Measurements from ENCODE around the gene FAM81B. TPM values are rescaled to one million over a fixed set of nuclear protein-coding genes. Genes with fewer than 3 reads are reported as not detected.

The FAM81B gene
- total and polyA plus RNA-seq, 4 donors: 2.4 to 26.9 (median 9.7) TPM

DNA sequence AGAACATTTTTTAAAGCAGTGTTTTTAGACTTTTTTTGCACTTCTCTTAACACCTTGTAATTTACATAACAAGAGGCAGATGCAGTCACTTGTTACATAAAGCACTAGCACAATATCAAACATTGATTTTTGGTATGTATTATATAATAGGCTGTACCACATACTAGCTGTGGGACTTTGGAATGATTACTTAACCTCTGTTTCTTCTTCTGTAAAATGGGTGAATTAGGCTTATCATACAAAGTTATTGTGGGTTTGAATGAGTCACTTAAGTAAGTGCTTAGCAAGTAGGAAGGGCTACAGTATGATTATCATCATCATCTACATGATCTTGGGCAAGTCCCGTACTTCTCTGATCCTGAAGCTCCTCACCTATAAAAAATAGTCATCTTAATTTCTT, 2.1 kb downstream of the FAM81B start:
- DNase-seq (ENCODE audit: low read depth in 4 of 6, low spot score in 6 of 6): no peak
- WGBS (ENCODE audit: insufficient coverage): no CpG with 5 or more reads among the region's 1 CpG
- H3K4me3 ChIP-seq (ENCODE audit: low read depth, low read length): no peak overlapping the region
- no peaks in the 10 kb centered on the region for H3K36me3 ChIP-seq (ENCODE audit: control insufficient read depth, insufficient read depth, low read length)
- no peaks in the 10 kb centered on the region for H3K4me1 ChIP-seq (ENCODE audit: control insufficient read depth, insufficient read depth, low read length)
- H3K27me3 ChIP-seq (ENCODE audit: control insufficient read depth, insufficient read depth, low read length): peaks cover 3% of the 10 kb centered on the region
- no peaks in the 10 kb centered on the region for H3K9me3 ChIP-seq (ENCODE audit: control insufficient read depth, insufficient read depth, low read length)
- no peak overlapping the region for H3K27ac ChIP-seq (ENCODE audit: low read depth, low read length)

GRCh38 chr5:95398989-95399388, 7.8 kb downstream of the FAM81B start:
- Histone ChIP-seq H3K27me3 (ENCODE audit: control insufficient read depth, insufficient read depth, low read length) (peaks cover 10% of the 10 kb centered on the region), H3K27ac (ENCODE audit: low read depth, low read length) (no peak overlapping the region), H3K9me3 (ENCODE audit: control insufficient read depth, insufficient read depth, low read length) (no peaks in the 10 kb centered on the region), H3K36me3 (ENCODE audit: control insufficient read depth, insufficient read depth, low read length) (no peaks in the 10 kb centered on the region), H3K4me1 (ENCODE audit: control insufficient read depth, insufficient read depth, low read length) (no peaks in the 10 kb centered on the region), H3K4me3 (ENCODE audit: low read depth, low read length) (no peak overlapping the region)
- DNase-seq (ENCODE audit: low read depth in 4 of 6, low spot score in 6 of 6): no peak
- 80% methylated on average over 1 of the region's 1 CpG for WGBS (ENCODE audit: insufficient coverage)

DNA sequence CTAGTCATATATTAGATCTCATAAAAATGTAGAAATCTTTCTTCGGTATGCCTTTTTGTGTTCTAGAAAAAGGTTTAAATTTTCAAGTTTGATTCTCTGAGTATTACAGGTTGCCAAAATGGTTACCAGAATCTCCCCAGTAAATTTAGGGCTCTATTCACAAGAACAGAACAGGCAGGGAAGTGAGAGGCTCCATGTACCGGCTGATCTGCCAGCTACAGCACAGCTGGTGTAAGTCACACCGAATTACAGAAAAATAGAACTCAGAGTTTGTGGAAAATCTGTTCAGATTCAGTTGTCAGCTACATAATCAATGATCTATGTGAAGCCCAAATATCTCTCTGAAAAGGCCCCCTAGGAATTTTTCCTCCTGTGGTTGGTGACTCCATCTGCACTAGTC, 10.5 kb downstream of the FAM81B start:
- 14% methylated on average over 1 of the region's 3 CpGs for WGBS (ENCODE audit: insufficient coverage)
- Histone ChIP-seq H3K4me3 (ENCODE audit: low read depth, low read length) (no peak overlapping the region), H3K36me3 (ENCODE audit: control insufficient read depth, insufficient read depth, low read length) (no peaks in the 10 kb centered on the region), H3K27me3 (ENCODE audit: control insufficient read depth, insufficient read depth, low read length) (peaks cover 10% of the 10 kb centered on the region), H3K27ac (ENCODE audit: low read depth, low read length) (no peak overlapping the region), H3K4me1 (ENCODE audit: control insufficient read depth, insufficient read depth, low read length) (no peaks in the 10 kb centered on the region), H3K9me3 (ENCODE audit: control insufficient read depth, insufficient read depth, low read length) (no peaks in the 10 kb centered on the region)
- DNase-seq (ENCODE audit: low read depth in 4 of 6, low spot score in 6 of 6): peak in 3 of 6 donors; percentile 20 to 67 (median 63)

GRCh38 chr5:95403996-95404395, 12.8 kb downstream of the FAM81B start:
- 83% methylated on average over 1 of the region's 1 CpG for WGBS (ENCODE audit: insufficient coverage)

DNA sequence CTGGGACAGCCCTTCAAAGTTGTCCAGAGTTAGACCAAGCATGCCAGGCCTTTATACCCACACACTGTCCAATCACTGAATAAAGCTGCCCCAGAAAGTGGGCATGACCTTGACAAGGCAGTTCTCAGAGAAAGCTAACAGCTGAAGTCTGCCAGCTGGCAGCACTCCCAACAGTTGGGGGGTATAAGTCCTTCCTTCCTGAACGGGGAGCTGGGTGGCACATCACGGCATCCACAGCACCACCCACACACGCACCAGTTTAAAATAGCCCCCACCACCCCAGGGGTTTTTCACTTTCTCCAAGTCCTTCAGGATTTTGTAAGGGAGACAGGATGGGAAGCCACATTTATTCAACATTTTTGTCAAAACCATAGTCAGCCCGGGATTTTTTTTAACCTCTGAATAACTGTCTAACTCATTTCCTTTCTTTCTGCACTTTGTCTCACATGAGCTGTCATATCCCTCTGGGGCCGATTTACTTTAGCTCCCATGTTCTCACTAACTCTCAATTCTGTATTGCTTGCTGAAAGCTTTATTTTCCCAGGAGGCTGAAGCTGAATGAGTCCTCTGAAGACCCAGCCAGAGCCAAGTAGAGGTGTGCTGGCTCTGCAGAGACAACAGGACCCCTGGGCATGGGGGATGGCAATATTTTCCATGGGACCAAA, 15.4 kb downstream of the FAM81B start:
- Histone ChIP-seq H3K27me3 (ENCODE audit: control insufficient read depth, insufficient read depth, low read length) (peaks cover 6% of the 10 kb centered on the region), H3K4me1 (ENCODE audit: control insufficient read depth, insufficient read depth, low read length) (no peaks in the 10 kb centered on the region), H3K36me3 (ENCODE audit: control insufficient read depth, insufficient read depth, low read length) (no peaks in the 10 kb centered on the region), H3K4me3 (ENCODE audit: low read depth, low read length) (no peak overlapping the region), H3K27ac (ENCODE audit: low read depth, low read length) (no peak overlapping the region), H3K9me3 (ENCODE audit: control insufficient read depth, insufficient read depth, low read length) (no peaks in the 10 kb centered on the region)
- DNase-seq (ENCODE audit: low read depth in 4 of 6, low spot score in 6 of 6): peak in 1 of 6 donors; percentile 10
- WGBS (ENCODE audit: insufficient coverage): 78% methylated on average over 2 of the region's 5 CpGs

More at GRCh38 chr5:95403996-95404395, 12.8 kb downstream of the FAM81B start:
- Histone ChIP-seq H3K27ac (ENCODE audit: low read depth, low read length) (no peak overlapping the region), H3K4me1 (ENCODE audit: control insufficient read depth, insufficient read depth, low read length) (no peaks in the 10 kb centered on the region), H3K36me3 (ENCODE audit: control insufficient read depth, insufficient read depth, low read length) (no peaks in the 10 kb centered on the region), H3K27me3 (ENCODE audit: control insufficient read depth, insufficient read depth, low read length) (peaks cover 9% of the 10 kb centered on the region), H3K9me3 (ENCODE audit: control insufficient read depth, insufficient read depth, low read length) (no peaks in the 10 kb centered on the region), H3K4me3 (ENCODE audit: low read depth, low read length) (no peak overlapping the region)
- no peak for DNase-seq (ENCODE audit: low read depth in 4 of 6, low spot score in 6 of 6)

GRCh38 chr5:95410279-95410678, 19.1 kb downstream of the FAM81B start:
- peaks cover 6% of the 10 kb centered on the region for H3K27me3 ChIP-seq (ENCODE audit: control insufficient read depth, insufficient read depth, low read length)
- no peaks in the 10 kb centered on the region for H3K4me1 ChIP-seq (ENCODE audit: control insufficient read depth, insufficient read depth, low read length)
- no peaks in the 10 kb centered on the region for H3K9me3 ChIP-seq (ENCODE audit: control insufficient read depth, insufficient read depth, low read length)
- no peak overlapping the region for H3K27ac ChIP-seq (ENCODE audit: low read depth, low read length)
- WGBS (ENCODE audit: insufficient coverage): 100% methylated on average over 1 of the region's 2 CpGs
- no peak overlapping the region for H3K4me3 ChIP-seq (ENCODE audit: low read depth, low read length)
- no peaks in the 10 kb centered on the region for H3K36me3 ChIP-seq (ENCODE audit: control insufficient read depth, insufficient read depth, low read length)
- no peak for DNase-seq (ENCODE audit: low read depth in 4 of 6, low spot score in 6 of 6)

DNA sequence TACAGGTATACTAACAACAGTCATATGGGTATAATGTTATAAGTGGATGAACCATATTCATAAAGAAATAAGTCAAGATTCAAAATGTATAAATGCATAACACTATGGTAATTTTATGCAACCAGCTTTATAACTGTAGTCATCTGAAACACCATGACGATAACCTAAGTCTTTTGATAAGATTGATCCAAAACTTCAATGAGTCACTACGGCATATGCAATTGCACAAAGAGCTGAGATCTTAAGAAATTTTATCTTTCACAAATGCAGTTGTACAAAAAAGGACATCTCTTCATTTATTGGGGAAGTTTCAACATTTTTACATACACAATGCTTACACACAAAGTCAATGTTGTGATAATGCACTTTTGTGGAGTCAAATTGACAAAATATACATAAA, 20.3 kb downstream of the FAM81B start:
- DNase-seq (ENCODE audit: low read depth in 4 of 6, low spot score in 6 of 6): no peak
- Histone ChIP-seq H3K4me3 (ENCODE audit: low read depth, low read length) (no peak overlapping the region), H3K27me3 (ENCODE audit: control insufficient read depth, insufficient read depth, low read length) (peaks cover 5% of the 10 kb centered on the region), H3K9me3 (ENCODE audit: control insufficient read depth, insufficient read depth, low read length) (no peaks in the 10 kb centered on the region), H3K27ac (ENCODE audit: low read depth, low read length) (no peak overlapping the region), H3K4me1 (ENCODE audit: control insufficient read depth, insufficient read depth, low read length) (no peaks in the 10 kb centered on the region), H3K36me3 (ENCODE audit: control insufficient read depth, insufficient read depth, low read length) (no peaks in the 10 kb centered on the region)
- WGBS (ENCODE audit: insufficient coverage): no CpG with 5 or more reads among the region's 2 CpGs

- no peaks in the 10 kb centered on the region for H3K36me3 ChIP-seq (ENCODE audit: control insufficient read depth, insufficient read depth, low read length)
- WGBS (ENCODE audit: insufficient coverage): 91% methylated on average over 4 of the region's 4 CpGs
- no peak overlapping the region for H3K4me3 ChIP-seq (ENCODE audit: low read depth, low read length)
- no peak overlapping the region for H3K27ac ChIP-seq (ENCODE audit: low read depth, low read length)
- DNase-seq (ENCODE audit: low read depth in 4 of 6, low spot score in 6 of 6): no peak
- no peaks in the 10 kb centered on the region for H3K27me3 ChIP-seq (ENCODE audit: control insufficient read depth, insufficient read depth, low read length)
- no peaks in the 10 kb centered on the region for H3K9me3 ChIP-seq (ENCODE audit: control insufficient read depth, insufficient read depth, low read length)
- no peaks in the 10 kb centered on the region for H3K4me1 ChIP-seq (ENCODE audit: control insufficient read depth, insufficient read depth, low read length)
Measured at GRCh38 chr5:95414451-95414850, 23.3 kb downstream of the FAM81B start.

DNA sequence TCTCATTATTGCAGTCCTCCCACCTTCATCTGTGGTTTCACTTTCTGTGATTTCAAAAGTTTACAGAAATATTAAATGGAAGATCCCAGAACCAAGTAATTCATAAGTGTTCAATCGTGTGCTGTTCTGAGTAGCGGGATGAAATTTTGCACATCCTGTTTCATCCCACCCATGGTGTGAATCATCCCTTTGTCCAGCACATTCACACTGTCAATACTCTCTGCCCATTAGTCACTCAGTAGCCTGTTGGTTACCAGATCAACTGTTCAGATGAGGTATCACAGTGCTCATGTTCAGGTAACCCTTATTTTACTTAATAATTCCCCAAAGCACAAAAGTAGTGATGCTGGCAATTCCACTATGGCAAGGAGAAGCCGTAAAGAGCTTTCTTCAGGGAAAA, 26.8 kb downstream of the FAM81B start:
- H3K27ac ChIP-seq (ENCODE audit: low read depth, low read length): no peak overlapping the region
- H3K4me3 ChIP-seq (ENCODE audit: low read depth, low read length): no peak overlapping the region
- no peaks in the 10 kb centered on the region for H3K36me3 ChIP-seq (ENCODE audit: control insufficient read depth, insufficient read depth, low read length)
- H3K4me1 ChIP-seq (ENCODE audit: control insufficient read depth, insufficient read depth, low read length): no peaks in the 10 kb centered on the region
- DNase-seq (ENCODE audit: low read depth in 4 of 6, low spot score in 6 of 6): no peak
- WGBS (ENCODE audit: insufficient coverage): 80% methylated on average over 1 of the region's 3 CpGs
- no peaks in the 10 kb centered on the region for H3K9me3 ChIP-seq (ENCODE audit: control insufficient read depth, insufficient read depth, low read length)
- no peaks in the 10 kb centered on the region for H3K27me3 ChIP-seq (ENCODE audit: control insufficient read depth, insufficient read depth, low read length)

GRCh38 chr5:95422838-95423237, 31.7 kb downstream of the FAM81B start:
- Histone ChIP-seq H3K9me3 (ENCODE audit: control insufficient read depth, insufficient read depth, low read length) (no peaks in the 10 kb centered on the region), H3K4me1 (ENCODE audit: control insufficient read depth, insufficient read depth, low read length) (no peaks in the 10 kb centered on the region), H3K4me3 (ENCODE audit: low read depth, low read length) (no peak overlapping the region), H3K27ac (ENCODE audit: low read depth, low read length) (no peak overlapping the region), H3K36me3 (ENCODE audit: control insufficient read depth, insufficient read depth, low read length) (no peaks in the 10 kb centered on the region), H3K27me3 (ENCODE audit: control insufficient read depth, insufficient read depth, low read length) (no peaks in the 10 kb centered on the region)
- 100% methylated on average over 1 of the region's 3 CpGs for WGBS (ENCODE audit: insufficient coverage)
- DNase-seq (ENCODE audit: low read depth in 4 of 6, low spot score in 6 of 6): peak in 2 of 6 donors; percentile 18 to 38

All from spinal cord (tissue), 10 donors.